Upper lobe of left lung (tissue), 6 donors: ENCODE data around the gene PTCH2. TPM values are rescaled to one million over a fixed set of nuclear protein-coding genes. Genes with fewer than 3 reads are reported as not detected.
A peak's percentile ranks its signal among the peaks of the same experiment; 100 is the strongest.

Experiments
- ATAC-seq, 2 donors: fragments of 200-7000 bp; cut with Tn5 transposase; one replicate each; pipeline ENCODE4 v1.9.1; 2022; ENCODE audit warnings: mild to moderate bottlenecking in 2 of 2, moderate library complexity in 2 of 2; ENCODE audit not compliant: low FRiP score in 2 of 2
- DNase-seq, 2 donors: peaks; one replicate each; pipeline ENCODE4 v3.0.0-alpha.2; 2019 to 2020
- H3K27ac ChIP-seq, 4 donors: fragments of 200-600 bp; sonication (generic); one replicate each; pipeline ENCODE4 v1.5.1; 2016 to 2019
- H3K27me3 ChIP-seq, 4 donors: fragments of 200-600 bp; sonication (generic); one replicate each; pipeline ENCODE4 v1.5.1; 2017 to 2019
- H3K36me3 ChIP-seq, 4 donors: fragments of 200-600 bp; sonication (generic); one replicate each; pipeline ENCODE4 v1.5.1; 2016 to 2019
- H3K4me1 ChIP-seq, 4 donors: fragments of 200-600 bp; sonication (generic); one replicate each; pipeline ENCODE4 v1.5.1; 2018 to 2019
- H3K4me3 ChIP-seq, 4 donors: fragments of 200-600 bp; sonication (generic); one replicate each; pipeline ENCODE4 v1.5.1; 2017 to 2019; ENCODE audit warnings: mild to moderate bottlenecking in 2 of 4, moderate library complexity in 1 of 4
- H3K9me3 ChIP-seq, 4 donors: fragments of 200-600 bp; sonication (generic); one replicate each; pipeline ENCODE4 v1.5.1; 2018 to 2019
- EP300 ChIP-seq, 4 donors: sonication (generic); formaldehyde crosslinking; IDR thresholded peaks; one replicate each; pipeline ENCODE4 v1.5.1; 2017; ENCODE audit warnings: antibody characterized with exemption in 4 of 4, control low read depth in 2 of 4
- POLR2A ChIP-seq, 4 donors: fragments of 450-650 bp; IDR thresholded peaks; one replicate each; pipeline ENCODE4 v1.5.1; 2016 to 2017; ENCODE audit warnings: antibody characterized with exemption in 4 of 4, mild to moderate bottlenecking in 2 of 4
- POLR2AphosphoS5 ChIP-seq, 2 donors: sonication (generic); formaldehyde crosslinking; IDR thresholded peaks; one replicate each; pipeline ENCODE4 v1.5.1; 2017; ENCODE audit warnings: antibody characterized with exemption in 2 of 2
- WGBS, 2 donors: methylation state at CpG; one replicate each; pipeline ENCODE4 v1.1.5; 2017 to 2018; 5-methylcytosine and 5-hydroxymethylcytosine counted together
- total RNA-seq, 6 donors: library from RNA; depleted of rRNA in 4 of 6; stranded (reverse); fragments of >200 nt in 4 of 6; gene quantifications; one replicate each; pipeline versions ENCODE4 v1.1.0 to v1.2.1, GENCODE V29; 2016 to 2021
- TF ChIP-seq, protein P1 (sequence below), 6 experiments: fragments of 450-650 bp in 4 of 6; fragments of 200-600 bp in 2 of 6; sonication (generic) in 2 of 6; IDR thresholded peaks; one replicate each; pipeline ENCODE4 v1.5.1; 2016 to 2019; ENCODE audit warnings: antibody characterized with exemption in 6 of 6
- donor health status: DM: no; HTN: no; CAD: no; lungs with moderate emphysema.
- donor health status: DM: no; HTN: yes; CAD: no; lungs with severe emphysema.

PTCH2 gene
- total RNA-seq, 6 donors from 2014 or later: 0.30 to 1.4 (median 0.82) TPM

DNA sequence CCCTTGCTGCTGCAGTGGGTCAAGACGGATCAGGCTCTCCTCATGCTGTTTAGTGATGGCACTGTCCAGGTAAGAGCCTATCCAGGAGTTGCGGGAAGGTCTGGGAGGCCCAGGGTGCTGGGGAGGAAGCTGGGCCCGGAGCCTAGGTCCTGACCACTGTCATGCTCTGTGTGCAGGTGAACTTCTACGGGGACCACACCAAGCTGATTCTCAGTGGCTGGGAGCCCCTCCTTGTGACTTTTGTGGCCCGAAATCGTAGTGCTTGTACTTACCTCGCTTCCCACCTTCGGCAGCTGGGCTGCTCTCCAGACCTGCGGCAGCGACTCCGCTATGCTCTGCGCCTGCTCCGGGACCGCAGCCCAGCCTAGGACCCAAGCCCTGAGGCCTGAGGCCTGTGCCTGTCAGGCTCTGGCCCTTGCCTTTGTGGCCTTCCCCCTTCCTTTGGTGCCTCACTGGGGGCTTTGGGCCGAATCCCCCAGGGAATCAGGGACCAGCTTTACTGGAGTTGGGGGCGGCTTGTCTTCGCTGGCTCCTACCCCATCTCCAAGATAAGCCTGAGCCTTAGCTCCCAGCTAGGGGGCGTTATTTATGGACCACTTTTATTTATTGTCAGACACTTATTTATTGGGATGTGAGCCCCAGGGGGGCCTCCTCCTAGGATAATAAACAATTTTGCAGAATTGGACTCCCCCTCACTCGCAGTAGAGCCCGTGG is 37.6 kb downstream of the PTCH2 start:
- Histone ChIP-seq H3K27ac (peak overlapping the region; percentile 93 to 99 (median 98)), H3K27me3 (no peaks in the 10 kb centered on the region), H3K4me1 (peaks cover 68 to 94% (median 82%) of the 10 kb centered on the region in 4 donors), H3K9me3 (no peaks in the 10 kb centered on the region), H3K36me3 (peaks cover 17 to 49% (median 42%) of the 10 kb centered on the region in 4 donors), H3K4me3 (peak overlapping the region in 1 of 4 donors; percentile 28)
- DNase-seq (no peak), ATAC-seq (no peak)
- 88 to 98% methylated on average over 13 to 20 of the region's 20 CpGs for WGBS, 2 donors
- TF ChIP-seq, protein P1, sequence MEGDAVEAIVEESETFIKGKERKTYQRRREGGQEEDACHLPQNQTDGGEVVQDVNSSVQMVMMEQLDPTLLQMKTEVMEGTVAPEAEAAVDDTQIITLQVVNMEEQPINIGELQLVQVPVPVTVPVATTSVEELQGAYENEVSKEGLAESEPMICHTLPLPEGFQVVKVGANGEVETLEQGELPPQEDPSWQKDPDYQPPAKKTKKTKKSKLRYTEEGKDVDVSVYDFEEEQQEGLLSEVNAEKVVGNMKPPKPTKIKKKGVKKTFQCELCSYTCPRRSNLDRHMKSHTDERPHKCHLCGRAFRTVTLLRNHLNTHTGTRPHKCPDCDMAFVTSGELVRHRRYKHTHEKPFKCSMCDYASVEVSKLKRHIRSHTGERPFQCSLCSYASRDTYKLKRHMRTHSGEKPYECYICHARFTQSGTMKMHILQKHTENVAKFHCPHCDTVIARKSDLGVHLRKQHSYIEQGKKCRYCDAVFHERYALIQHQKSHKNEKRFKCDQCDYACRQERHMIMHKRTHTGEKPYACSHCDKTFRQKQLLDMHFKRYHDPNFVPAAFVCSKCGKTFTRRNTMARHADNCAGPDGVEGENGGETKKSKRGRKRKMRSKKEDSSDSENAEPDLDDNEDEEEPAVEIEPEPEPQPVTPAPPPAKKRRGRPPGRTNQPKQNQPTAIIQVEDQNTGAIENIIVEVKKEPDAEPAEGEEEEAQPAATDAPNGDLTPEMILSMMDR (IDR thresholded peaks at IDR 0.05): no peak
- peak in 1 of 4 donors; percentile 1 for TF ChIP-seq POLR2A (IDR thresholded peaks at IDR 0.05)

DNA sequence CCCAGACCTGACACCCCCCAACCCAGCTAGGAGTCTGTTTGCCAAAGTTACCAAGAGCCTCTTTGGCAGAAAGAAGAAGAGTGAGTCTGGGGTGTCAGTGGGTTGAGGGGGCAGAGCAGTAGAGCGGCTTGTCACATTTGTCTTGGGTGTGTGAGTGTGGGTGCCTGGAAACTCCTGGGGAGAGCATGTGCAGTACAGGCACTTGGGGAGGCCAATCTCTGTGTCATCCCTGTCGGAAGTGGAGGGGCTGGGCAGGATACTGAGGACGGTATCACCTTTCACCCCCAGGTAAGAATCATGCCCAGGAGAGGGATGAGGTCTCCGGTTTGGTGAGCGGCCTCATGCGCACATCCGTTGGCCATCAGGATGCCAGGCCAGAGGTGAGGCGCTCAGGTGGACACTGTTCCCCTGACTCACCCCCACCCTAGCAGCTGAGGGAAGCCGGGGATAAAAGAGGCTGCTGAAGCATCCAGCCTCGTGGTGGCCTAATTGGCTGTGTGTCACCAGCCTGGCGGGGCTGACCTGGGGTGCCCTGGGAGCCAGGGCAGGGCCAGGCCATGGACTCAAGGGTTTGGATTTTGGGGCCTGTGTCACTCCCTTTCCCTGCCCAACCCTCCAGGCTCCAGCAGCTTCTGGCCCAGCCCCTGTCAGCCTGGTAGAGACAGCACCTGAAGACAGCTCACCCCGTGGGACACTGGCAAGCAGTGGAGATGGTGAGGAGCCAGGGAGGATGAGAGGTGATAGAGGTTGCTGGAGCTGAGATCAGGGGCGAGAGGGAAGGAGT is 39.5 kb downstream of the PTCH2 start:
- H3K36me3 ChIP-seq: peaks cover 17 to 49% (median 42%) of the 10 kb centered on the region in 4 donors
- ATAC-seq (no peak), DNase-seq (no peak)
- TF ChIP-seq POLR2A (IDR thresholded peaks at IDR 0.05): no peak
- TF ChIP-seq, protein P1 (IDR thresholded peaks at IDR 0.05): no peak
- TF ChIP-seq EP300 (IDR thresholded peaks at IDR 0.05): no peak
- TF ChIP-seq POLR2AphosphoS5 (IDR thresholded peaks at IDR 0.05): no peak
- no peaks in the 10 kb centered on the region for H3K9me3 ChIP-seq
- peak overlapping the region in 1 of 4 donors; percentile 90 for H3K4me3 ChIP-seq
- H3K4me1 ChIP-seq: peaks cover 55 to 82% (median 68%) of the 10 kb centered on the region in 4 donors
- peak overlapping the region; percentile 59 to 99 (median 86) for H3K27ac ChIP-seq
- H3K27me3 ChIP-seq: no peaks in the 10 kb centered on the region
- WGBS, 2 donors: 79 to 89% methylated on average over 8 to 13 of the region's 13 CpGs

DNA sequence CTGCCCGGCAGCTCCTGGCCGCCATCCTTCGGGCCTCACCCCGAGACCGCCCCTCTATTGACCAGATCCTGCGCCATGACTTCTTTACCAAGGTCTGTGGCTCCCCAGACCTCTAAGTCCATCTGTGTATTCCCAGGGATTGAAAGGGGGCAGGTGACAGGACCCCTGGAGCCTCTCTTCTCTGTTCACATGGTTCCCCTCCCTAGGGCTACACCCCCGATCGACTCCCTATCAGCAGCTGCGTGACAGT is 40.1 kb downstream of the PTCH2 start:
- no peak for ATAC-seq
- H3K9me3 ChIP-seq: no peaks in the 10 kb centered on the region
- H3K4me3 ChIP-seq: peak overlapping the region in 1 of 4 donors; percentile 90
- WGBS, 2 donors: 85 to 93% methylated on average over 3 to 9 of the region's 9 CpGs
- H3K27me3 ChIP-seq: no peaks in the 10 kb centered on the region
- TF ChIP-seq POLR2AphosphoS5 (IDR thresholded peaks at IDR 0.05) (no peak), POLR2A (IDR thresholded peaks at IDR 0.05) (no peak)
- TF ChIP-seq, protein P1 (IDR thresholded peaks at IDR 0.05): no peak
- H3K36me3 ChIP-seq: peaks cover 17 to 49% (median 42%) of the 10 kb centered on the region in 4 donors
- no peak for DNase-seq
- H3K27ac ChIP-seq: peak overlapping the region; percentile 59 to 99 (median 86)
- H3K4me1 ChIP-seq: peaks cover 49 to 77% (median 63%) of the 10 kb centered on the region in 4 donors

DNA sequence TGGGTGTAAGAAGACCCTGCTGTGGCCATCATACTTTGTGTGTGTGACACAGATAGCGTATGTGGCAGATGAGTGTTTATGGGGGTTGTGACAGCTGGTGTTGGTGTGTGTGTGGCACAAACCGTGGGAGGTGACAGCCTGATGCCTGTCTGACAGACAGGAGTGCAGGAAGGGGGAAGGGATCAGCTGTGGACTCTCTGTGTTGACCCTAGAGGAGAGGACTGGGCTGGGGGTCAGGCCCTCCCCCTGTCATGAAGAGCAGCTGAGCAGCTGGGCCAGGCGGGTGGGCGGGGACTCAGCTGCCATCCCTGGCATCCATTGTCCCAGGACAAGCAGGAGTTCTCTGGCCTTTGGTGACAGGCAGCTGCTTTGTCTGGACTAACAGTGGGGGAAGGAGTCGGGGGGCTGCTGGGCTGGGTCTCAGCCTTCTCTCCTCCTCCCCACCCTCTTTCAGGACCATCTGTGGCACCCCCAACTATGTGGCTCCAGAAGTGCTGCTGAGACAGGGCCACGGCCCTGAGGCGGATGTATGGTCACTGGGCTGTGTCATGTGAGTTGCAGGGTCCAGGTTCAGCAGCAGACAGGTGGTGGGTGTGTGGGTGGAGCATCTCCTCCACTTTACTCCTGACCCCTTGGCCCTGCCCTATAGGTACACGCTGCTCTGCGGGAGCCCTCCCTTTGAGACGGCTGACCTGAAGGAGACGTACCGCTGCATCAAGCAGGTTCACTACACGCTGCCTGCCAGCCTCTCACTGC is 40.6 kb downstream of the PTCH2 start:
- WGBS, 2 donors: 64 to 73% methylated on average over 2 to 12 of the region's 13 CpGs
- no peaks in the 10 kb centered on the region for H3K27me3 ChIP-seq
- ATAC-seq (no peak), DNase-seq (no peak)
- H3K9me3 ChIP-seq: no peaks in the 10 kb centered on the region
- peak overlapping the region; percentile 59 to 99 (median 86) for H3K27ac ChIP-seq
- H3K36me3 ChIP-seq: peaks cover 17 to 49% (median 42%) of the 10 kb centered on the region in 4 donors
- peaks cover 44 to 72% (median 60%) of the 10 kb centered on the region in 4 donors for H3K4me1 ChIP-seq
- H3K4me3 ChIP-seq: peak overlapping the region in 3 of 4 donors; percentile 90 to 97 (median 93)
- TF ChIP-seq, protein P1 (IDR thresholded peaks at IDR 0.05): no peak
- TF ChIP-seq POLR2AphosphoS5 (IDR thresholded peaks at IDR 0.05) (no peak), EP300 (IDR thresholded peaks at IDR 0.05) (no peak)
